Measurements from ENCODE around the gene CST2.

CST2 gene

GRCh38 chr20:23776067-23776771 is 50.3 kb downstream of the CST2 start:
- Histone ChIP-seq H3K9me3 (no peaks in the 10 kb centered on the region), H3K4me3 (ENCODE audit: low read depth in 1 of 2, low read length in 1 of 2) (no peak overlapping the region), H3K4me1 (ENCODE audit: control insufficient read depth in 1 of 2, insufficient read depth in 1 of 2, low read depth in 1 of 2, low read length in 1 of 2) (no peaks in the 10 kb centered on the region), H3K36me3 (no peaks in the 10 kb centered on the region), H3K27me3 (no peaks in the 10 kb centered on the region), H3K27ac (no peak overlapping the region)
- TF ChIP-seq CTCF (IDR thresholded peaks at IDR 0.05) = no peak

GRCh38 chr20:23774081-23774480 is 52.4 kb downstream of the CST2 start:
- no peak overlapping the region for H3K4me3 ChIP-seq (ENCODE audit: low read depth in 1 of 2, low read length in 1 of 2)
- TF ChIP-seq CTCF (IDR thresholded peaks at IDR 0.05) = no peak

More at GRCh38 chr20:23774081-23774480, 52.4 kb downstream of the CST2 start:
- no peak overlapping the region for H3K27ac ChIP-seq
- no peaks in the 10 kb centered on the region for H3K36me3 ChIP-seq
- H3K9me3 ChIP-seq = no peaks in the 10 kb centered on the region
- H3K4me1 ChIP-seq (ENCODE audit: control insufficient read depth in 1 of 2, insufficient read depth in 1 of 2, low read depth in 1 of 2, low read length in 1 of 2) = no peaks in the 10 kb centered on the region
- no peaks in the 10 kb centered on the region for H3K27me3 ChIP-seq

Measured in neutrophil (primary cell).